Activated T-cell treated with anti-CD3 and anti-CD28 coated beads for 4 hours (primary cell): ENCODE measurements around the gene CMSS1.

ENCODE experiments used
- DNase-seq: peaks from one replicate; pipeline ENCODE4 v3.0.0-alpha.2; 2020

The CMSS1 gene

GRCh38 chr3:100160521-100160920 is 342.9 kb downstream of the CMSS1 start:
- DNase-seq: no peak

- DNase-seq: no peak
These were observed 346.1 kb downstream of the CMSS1 start for GRCh38 chr3:100163787-100164186.

GRCh38 chr3:100164743-100165142 is 347.1 kb downstream of the CMSS1 start:
- DNase-seq: no peak

GRCh38 chr3:100165926-100166550 is 348.4 kb downstream of the CMSS1 start:
- no peak for DNase-seq

DNA sequence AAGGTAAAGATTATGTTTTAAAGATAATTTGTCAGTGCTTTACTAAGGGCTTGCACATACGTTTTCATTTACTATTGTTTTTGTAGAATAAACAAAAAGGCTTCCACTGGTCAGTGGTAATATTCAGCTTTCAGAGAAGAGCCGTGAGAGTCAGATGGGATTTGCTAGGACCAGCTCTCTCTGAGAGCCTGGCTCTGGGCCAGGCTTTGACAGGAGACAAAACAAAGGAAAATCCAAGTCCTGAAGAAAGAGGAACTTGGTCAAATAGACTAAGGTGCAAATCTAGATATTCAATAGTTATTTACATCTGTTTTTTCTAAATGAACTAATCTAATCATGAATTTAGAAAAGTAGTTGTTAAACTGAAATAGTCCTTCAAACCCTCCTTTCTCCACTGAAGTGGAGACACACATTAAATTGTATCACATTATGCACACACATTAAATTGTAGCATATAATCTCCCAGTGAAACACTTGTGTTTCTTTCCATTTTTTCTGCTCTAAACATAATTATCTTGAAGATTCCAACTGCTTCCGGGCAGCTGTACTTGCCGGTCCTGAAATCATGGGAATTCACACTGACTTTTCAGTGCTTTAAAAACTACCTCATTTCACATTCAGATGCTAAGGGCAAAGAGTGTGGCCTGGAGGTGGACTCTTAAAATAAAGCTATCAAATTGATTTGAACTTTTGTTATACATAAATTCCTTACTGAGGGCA is 351.7 kb downstream of the CMSS1 start:
- DNase-seq: no peak

GRCh38 chr3:100170486-100170885 is 352.8 kb downstream of the CMSS1 start:
- no peak for DNase-seq

DNA sequence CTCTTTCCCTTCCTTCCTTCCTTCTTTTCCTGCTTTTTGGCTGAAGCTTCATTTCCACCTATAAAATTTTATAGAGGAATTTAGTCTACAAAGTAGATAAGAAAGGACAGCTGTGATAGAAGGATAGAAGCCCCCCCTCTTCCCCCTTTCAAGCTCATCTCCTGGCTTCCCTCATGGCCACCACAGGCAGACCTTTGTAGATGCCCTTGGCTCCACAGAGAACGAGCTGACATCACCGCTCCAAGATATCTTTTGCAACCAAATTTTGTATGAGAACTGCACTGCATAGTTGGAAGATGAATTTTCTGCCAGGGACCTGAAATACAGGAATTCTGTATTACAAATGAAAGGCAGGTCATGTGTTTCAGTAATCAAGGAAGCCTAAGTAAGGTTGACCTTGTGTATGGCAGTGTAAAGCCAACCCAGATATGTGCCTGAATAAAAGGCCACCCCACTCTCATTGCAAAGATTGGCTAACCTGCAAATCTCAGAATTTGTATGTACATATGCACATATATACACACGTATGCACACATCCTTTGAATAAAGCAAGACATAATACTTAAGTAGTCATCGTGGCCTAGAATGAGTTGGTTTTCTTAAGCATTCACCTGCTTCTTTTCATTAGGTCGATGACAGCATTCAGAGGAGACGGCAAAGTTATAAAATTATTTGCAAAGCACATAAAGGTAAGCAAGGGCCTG is 353.7 kb downstream of the CMSS1 start:
- no peak for DNase-seq

DNA sequence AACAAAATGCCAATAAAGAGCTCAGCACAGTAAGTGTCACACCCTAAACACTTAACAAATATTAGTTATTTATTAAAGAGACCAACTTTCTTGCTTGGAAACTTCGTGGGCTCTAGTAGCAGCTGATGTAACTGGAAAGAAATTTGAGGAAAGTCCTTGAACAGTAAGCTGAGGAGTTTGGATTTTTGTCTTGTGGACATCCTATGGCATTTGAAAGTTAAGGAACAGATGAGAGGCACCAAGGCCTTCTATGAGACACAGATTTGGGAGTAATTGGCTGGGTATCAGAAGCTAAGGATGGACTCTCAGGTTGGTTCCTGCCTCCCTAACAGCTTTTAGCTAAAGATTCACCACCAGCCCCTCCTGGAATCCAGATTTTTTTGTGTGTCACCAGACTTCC is 356.3 kb downstream of the CMSS1 start:
- DNase-seq: no peak

DNA sequence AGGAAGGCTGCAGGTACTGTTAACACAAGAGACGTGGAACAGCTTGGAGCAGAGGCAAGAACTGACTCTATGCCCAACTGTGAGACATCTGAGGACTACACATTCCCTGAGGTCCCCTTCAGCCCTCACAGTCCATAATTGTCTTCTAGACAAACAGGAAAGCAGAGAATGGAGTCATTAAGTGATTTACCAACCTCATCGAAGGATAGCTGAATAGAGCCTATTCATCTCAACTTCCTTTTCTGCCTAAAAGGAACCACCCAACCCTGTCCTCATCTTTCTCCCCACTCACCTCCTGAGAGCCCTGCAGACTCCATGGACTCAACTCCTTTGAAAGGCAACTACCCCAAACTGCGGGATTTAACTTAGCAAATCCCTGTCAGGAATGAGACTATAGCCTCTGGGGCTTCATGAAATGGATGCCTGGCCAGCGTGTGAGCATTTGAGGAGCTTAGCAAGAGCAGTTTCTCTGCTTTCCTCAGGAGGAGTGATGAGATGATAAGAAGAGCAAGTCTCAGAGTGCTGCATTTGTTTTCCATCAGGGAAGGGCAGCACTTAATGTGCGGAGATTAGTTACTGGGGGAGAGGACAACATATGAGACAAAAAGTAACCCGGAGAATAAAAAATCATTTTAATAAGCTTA is 358.1 kb downstream of the CMSS1 start:
- DNase-seq: no peak

GRCh38 chr3:100179692-100180349 is 362.2 kb downstream of the CMSS1 start:
- no peak for DNase-seq

DNA sequence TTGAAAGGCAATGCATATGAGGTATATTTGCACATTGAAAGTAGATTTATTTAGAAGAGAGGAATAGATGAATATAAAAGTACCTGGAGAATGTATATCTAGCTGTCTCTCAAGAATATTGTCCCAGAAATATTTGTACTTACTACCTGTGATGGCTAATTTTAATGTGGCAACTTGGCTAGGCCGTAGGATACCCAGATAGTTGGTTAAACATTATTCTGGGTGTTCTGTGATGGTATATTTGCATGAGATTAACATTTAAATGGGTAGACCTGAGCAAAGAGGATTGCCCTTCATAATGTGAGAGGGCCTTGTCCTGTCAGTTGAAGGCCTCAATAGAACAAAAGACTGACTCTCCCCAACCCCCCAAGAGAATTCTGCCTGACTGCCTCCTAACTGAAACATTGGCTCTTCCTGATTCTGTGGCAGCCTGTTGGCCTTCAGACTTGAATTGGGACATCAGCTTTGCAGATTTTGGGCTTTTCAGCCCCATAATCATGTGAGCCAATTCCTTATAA is 366.0 kb downstream of the CMSS1 start:
- DNase-seq: no peak

DNA sequence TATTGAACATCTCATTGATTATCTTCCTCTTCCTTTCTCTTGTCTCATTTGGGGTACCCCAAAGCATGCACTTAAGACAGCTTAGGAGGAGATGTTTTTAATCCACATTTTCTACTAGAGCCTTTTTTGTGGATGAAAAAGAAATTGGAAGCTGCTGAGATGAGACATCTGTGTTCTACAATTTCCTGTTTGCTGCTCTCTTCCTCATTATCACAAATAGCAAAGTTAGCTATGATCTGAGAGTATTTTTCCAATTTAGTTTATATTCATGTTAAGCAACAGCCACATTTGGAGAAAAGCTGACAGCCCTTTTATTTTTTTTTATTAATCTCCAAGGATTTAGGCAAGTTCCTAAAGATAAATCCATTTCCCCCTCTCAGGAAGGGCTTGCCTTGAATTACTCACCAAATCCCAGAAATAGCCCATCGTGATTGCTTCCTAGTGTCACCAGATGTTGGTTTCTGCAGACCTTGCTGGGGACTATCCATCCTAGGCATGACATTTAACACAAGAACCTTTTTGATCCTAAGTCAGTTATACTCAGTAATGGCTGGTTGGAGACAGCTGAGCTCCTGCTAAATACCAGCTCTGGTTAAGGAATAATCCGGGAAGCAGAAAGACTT is 367.4 kb downstream of the CMSS1 start:
- DNase-seq: no peak

DNA sequence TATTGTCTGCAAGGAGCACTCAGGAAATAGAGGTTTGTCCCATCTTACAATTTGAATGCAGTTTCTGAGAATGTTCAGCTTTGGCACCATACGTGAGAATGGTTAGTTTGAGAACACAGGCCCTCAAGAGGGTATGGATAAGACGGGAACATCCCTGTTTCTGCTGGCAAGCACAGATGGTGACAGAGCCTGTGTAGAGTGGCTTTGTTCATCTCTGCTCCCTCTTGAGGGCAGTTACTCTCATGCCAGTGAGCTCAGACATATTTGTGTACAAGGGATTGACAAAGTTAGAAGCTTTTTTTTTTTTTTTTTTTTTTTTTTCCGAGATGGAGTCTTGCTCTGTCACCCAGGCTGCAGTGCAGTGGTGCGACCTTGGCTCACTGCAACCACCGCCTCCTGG is 368.2 kb downstream of the CMSS1 start:
- DNase-seq: no peak

- DNase-seq: no peak
These were observed 371.8 kb downstream of the CMSS1 start for GRCh38 chr3:100189444-100189964.

GRCh38 chr3:100195375-100195774 is 377.7 kb downstream of the CMSS1 start:
- DNase-seq: no peak

GRCh38 chr3:100197876-100198275 is 380.2 kb downstream of the CMSS1 start:
- DNase-seq: no peak

DNA sequence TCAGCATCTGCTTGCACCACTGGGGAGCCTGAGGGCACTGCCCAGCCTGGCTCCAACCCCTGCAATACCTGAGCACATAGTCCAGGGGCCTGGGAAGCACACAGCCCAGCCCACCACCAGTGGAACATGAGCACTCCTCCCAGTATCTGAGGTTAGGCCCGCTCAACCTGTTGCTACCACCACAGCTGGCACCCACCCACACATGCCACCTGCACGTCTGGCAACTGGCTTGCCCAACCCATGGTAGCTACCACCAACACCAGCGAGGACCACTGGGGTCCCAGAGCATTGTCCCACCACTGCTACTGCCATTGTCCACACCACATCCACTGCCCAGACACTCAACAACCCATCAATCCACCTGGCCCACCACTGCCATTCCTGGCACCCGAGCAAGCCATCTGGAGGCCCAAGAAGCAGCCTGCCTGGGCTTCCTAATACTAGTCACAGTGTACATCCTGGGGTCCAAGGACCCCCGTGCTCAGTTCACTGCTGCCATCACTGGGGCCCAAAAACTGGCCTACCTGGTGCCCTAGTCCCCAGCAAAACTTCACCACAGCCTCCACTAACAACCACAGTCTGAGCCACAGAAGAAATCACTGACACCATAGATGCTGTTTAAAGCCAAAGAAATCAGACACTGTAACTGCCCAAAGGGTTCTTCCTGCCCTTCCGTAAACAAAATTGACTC is 381.1 kb downstream of the CMSS1 start:
- no peak for DNase-seq

- DNase-seq: no peak
These were observed 387.5 kb downstream of the CMSS1 start for GRCh38 chr3:100205171-100205570.

DNA sequence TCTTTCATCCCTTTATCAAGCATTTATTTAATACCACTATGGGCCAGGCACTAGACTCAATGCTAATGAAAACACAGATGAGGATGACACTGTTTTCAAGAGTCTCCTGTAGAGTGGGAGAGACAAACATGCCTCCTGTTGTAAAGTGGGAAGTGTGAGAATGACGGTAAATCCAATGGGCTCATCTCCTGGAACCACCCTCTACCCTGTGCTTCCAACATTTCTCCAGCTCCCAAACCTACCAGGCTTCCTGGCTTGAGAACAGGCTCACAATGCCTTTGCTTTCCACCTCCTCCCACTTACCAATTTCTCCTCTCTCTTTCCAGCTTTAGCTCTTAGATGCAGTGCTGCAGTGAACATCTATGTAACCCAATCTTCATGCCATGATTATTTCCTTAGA is 389.0 kb downstream of the CMSS1 start:
- no peak for DNase-seq

DNA sequence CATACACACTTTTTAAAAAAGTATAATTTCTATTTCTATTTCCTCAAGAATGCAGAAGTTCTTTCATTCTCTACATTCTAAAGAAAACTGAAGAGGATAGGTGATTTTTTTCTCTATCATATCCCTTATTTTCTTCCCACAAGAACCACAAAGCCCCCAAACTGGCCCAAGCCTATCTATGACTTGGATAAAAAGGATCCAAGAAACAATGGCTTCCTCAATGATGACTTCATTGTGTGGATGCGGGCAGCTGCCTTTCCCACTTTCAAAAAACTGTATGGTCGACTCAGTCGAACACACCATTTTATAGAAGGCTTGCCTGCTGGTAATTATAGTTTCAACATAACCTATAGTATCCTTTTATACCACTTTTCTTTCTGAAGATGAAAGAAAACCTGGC is 390.2 kb downstream of the CMSS1 start:
- no peak for DNase-seq

DNA sequence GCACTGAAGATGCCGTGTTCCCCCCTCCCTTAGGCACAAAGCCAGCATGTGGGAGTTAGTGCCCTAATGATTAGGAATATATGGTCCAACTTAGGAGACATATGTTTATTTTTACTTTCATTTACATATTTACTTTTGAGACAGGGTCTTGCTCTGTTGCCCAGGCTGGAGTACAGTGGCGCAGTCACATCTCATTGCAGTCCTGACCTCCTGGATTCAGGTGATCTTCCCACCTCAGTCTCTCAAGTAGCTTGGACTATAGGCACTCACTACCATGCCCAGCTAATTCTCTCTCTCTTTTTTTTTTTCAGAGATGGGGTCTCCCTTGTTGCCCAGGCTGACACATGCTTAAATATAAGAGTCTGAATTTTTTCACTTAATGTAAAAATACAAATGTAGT is 391.5 kb downstream of the CMSS1 start:
- DNase-seq: no peak
